ENCODE results near the gene FGFR3. TPM values are rescaled to one million over a fixed set of nuclear protein-coding genes. Genes with fewer than 3 reads are reported as not detected.
A peak's percentile ranks its signal among the peaks of the same experiment; 100 is the strongest.

Gene FGFR3
- total and polyA plus RNA-seq, 4 experiments from 2014 or later, result 0.53 to 0.67 TPM; not detected in 2

GRCh38 chr4:1751155-1751918, 41.8 kb upstream of the FGFR3 start:
- H3K27me3 Mint-ChIP-seq, result no peaks in the 10 kb centered on the region
- POLR2A ChIA-PET (ENCODE audit: partially characterized antibody), result no interaction called here
- CTCF ChIA-PET (ENCODE audit: partially characterized antibody), result interaction anchor here (0.6 to 11.3 kb wide), 3 partner anchors 58 to 149 kb away, joined by 3 to 160 read pairs (median 3); no protein-coding TSS in a partner anchor
- no peaks in the 10 kb centered on the region for H3K9me3 ChIP-seq (ENCODE audit: control insufficient read depth in 1 of 2, low read length in 2 of 2)
- no peak overlapping the region for H3K4me3 Mint-ChIP-seq
- H3K36me3 Mint-ChIP-seq, result no peaks in the 10 kb centered on the region
- H3K27ac ChIP-seq (ENCODE audit: low read depth, low read length), result no peak overlapping the region
- H3K4me1 Mint-ChIP-seq, result peaks cover 0 to 5% (median 0%) of the 10 kb centered on the region in 4 donors
- DNase-seq, result no peak
- H3K4me3 ChIP-seq (ENCODE audit: low read length in 2 of 2), result no peak overlapping the region
- intact Hi-C loops (cut with micrococcal nuclease), result no loop called here
- no peaks in the 10 kb centered on the region for H3K9me3 Mint-ChIP-seq
- no peaks in the 10 kb centered on the region for H3K36me3 ChIP-seq (ENCODE audit: insufficient read depth, low read length)
- H3K27ac Mint-ChIP-seq, result no peak overlapping the region
- H3K27me3 ChIP-seq (ENCODE audit: insufficient read depth, low read length), result no peaks in the 10 kb centered on the region
- H3K4me1 ChIP-seq (ENCODE audit: insufficient read depth, low read length), result peaks cover 12% of the 10 kb centered on the region

DNA sequence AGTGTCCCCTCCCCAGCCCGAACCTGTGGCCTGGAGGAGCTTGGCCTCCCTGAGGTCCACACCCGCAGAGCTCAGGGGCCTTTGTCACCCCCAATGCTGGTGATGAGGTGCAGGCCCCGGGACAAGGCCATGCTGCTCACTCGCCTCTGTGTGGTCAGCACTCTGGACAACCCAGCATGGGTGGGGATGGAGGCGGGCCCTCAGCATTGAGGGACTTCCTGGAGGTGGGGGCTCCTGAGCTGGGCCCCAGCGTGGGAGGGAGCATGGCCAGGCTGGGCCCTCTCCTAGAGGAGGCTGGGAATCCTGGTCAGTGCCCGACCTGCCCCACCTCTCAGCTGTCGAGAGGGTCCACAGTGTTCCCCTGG, 41.2 kb upstream of the FGFR3 start:
- H3K36me3 ChIP-seq (ENCODE audit: insufficient read depth, low read length), result no peaks in the 10 kb centered on the region
- H3K4me3 ChIP-seq (ENCODE audit: low read length in 2 of 2), result no peak overlapping the region
- no peaks in the 10 kb centered on the region for H3K9me3 ChIP-seq (ENCODE audit: control insufficient read depth in 1 of 2, low read length in 2 of 2)
- Mint-ChIP-seq H3K27ac (no peak overlapping the region), H3K9me3 (no peaks in the 10 kb centered on the region), H3K4me1 (peaks cover 0 to 5% (median 0%) of the 10 kb centered on the region in 4 donors), H3K27me3 (no peaks in the 10 kb centered on the region), H3K36me3 (no peaks in the 10 kb centered on the region), H3K4me3 (no peak overlapping the region)
- H3K4me1 ChIP-seq (ENCODE audit: insufficient read depth, low read length), result peaks cover 12% of the 10 kb centered on the region
- no peak overlapping the region for H3K27ac ChIP-seq (ENCODE audit: low read depth, low read length)
- POLR2A ChIA-PET (ENCODE audit: partially characterized antibody), result no interaction called here
- CTCF ChIA-PET (ENCODE audit: partially characterized antibody), result interaction anchor here (0.6 to 11.3 kb wide), 3 partner anchors 59 to 148 kb away, joined by 3 to 160 read pairs (median 3); no protein-coding TSS in a partner anchor
- no peaks in the 10 kb centered on the region for H3K27me3 ChIP-seq (ENCODE audit: insufficient read depth, low read length)
- intact Hi-C loops (cut with micrococcal nuclease), result no loop called here
- no peak for DNase-seq

DNA sequence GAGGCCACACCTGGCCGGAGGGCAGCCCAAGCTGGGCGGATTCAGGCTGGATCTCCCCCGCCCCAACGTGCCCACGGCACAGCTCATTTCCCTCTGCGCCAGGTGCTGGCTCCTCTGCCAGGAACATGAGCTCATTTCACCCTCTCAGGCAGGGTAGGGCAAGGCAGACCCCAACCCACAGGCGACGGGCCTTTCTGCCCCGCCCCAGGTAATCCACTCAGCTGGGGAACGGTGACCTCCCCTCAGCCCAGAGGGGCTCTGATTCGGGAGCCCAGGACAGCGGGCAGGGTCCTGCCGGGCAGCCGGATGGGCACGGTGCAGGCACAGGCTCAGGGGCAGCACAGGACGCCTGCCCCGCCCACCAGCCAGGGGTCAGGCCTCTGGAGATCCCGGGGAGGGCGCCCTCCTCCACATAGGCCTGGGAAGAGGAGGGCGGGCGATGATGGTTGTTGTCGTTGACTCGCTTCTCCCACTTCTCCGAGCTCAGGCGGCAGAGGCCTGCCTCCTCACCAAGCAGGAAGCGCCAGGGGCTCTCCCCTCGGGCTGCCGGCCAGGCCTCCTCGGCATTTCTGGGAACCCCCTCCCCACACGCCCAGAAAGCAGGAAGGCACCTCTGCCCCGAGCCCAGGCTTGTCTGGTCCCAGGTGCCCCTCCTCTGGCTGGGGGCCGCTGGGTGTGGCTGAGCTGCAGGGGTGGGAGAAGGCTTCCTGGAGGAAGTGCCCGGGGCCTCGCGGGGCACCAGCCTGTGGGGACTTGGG, 40.6 kb upstream of the FGFR3 start:
- Histone ChIP-seq H3K9me3 (ENCODE audit: control insufficient read depth in 1 of 2, low read length in 2 of 2) (no peaks in the 10 kb centered on the region), H3K27me3 (ENCODE audit: insufficient read depth, low read length) (no peaks in the 10 kb centered on the region), H3K27ac (ENCODE audit: low read depth, low read length) (no peak overlapping the region), H3K4me1 (ENCODE audit: insufficient read depth, low read length) (peaks cover 12% of the 10 kb centered on the region), H3K4me3 (ENCODE audit: low read length in 2 of 2) (no peak overlapping the region), H3K36me3 (ENCODE audit: insufficient read depth, low read length) (no peaks in the 10 kb centered on the region)
- ChIA-PET CTCF (ENCODE audit: partially characterized antibody) (interaction anchor here (0.6 to 11.3 kb wide), 3 partner anchors 59 to 148 kb away, joined by 3 to 160 read pairs (median 3); no protein-coding TSS in a partner anchor), POLR2A (ENCODE audit: partially characterized antibody) (no interaction called here)
- H3K27ac Mint-ChIP-seq, result no peak overlapping the region
- no peaks in the 10 kb centered on the region for H3K9me3 Mint-ChIP-seq
- intact Hi-C loops (cut with micrococcal nuclease), result no loop called here
- H3K4me3 Mint-ChIP-seq, result no peak overlapping the region
- H3K36me3 Mint-ChIP-seq, result no peaks in the 10 kb centered on the region
- peak in 1 of 5 donors; percentile 15 for DNase-seq
- H3K4me1 Mint-ChIP-seq, result peaks cover 0 to 5% (median 0%) of the 10 kb centered on the region in 4 donors
- no peaks in the 10 kb centered on the region for H3K27me3 Mint-ChIP-seq

GRCh38 chr4:1753294-1753696, 39.8 kb upstream of the FGFR3 start:
- Mint-ChIP-seq H3K4me3 (peak overlapping the region in 1 of 8 donors; percentile 62), H3K9me3 (no peaks in the 10 kb centered on the region), H3K36me3 (no peaks in the 10 kb centered on the region), H3K27ac (no peak overlapping the region), H3K4me1 (peaks cover 0 to 5% (median 0%) of the 10 kb centered on the region in 4 donors), H3K27me3 (no peaks in the 10 kb centered on the region)
- Histone ChIP-seq H3K9me3 (ENCODE audit: control insufficient read depth in 1 of 2, low read length in 2 of 2) (no peaks in the 10 kb centered on the region), H3K27ac (ENCODE audit: low read depth, low read length) (no peak overlapping the region), H3K27me3 (ENCODE audit: insufficient read depth, low read length) (no peaks in the 10 kb centered on the region), H3K4me1 (ENCODE audit: insufficient read depth, low read length) (peaks cover 12% of the 10 kb centered on the region), H3K4me3 (ENCODE audit: low read length in 2 of 2) (no peak overlapping the region), H3K36me3 (ENCODE audit: insufficient read depth, low read length) (no peaks in the 10 kb centered on the region)
- no peak for DNase-seq
- ChIA-PET CTCF (ENCODE audit: partially characterized antibody) (interaction anchor here (1.0 to 11.3 kb wide), 2 partner anchors 147 kb away, joined by 3 to 160 read pairs; no protein-coding TSS in a partner anchor), POLR2A (ENCODE audit: partially characterized antibody) (no interaction called here)
- intact Hi-C loops (cut with micrococcal nuclease), result no loop called here

DNA sequence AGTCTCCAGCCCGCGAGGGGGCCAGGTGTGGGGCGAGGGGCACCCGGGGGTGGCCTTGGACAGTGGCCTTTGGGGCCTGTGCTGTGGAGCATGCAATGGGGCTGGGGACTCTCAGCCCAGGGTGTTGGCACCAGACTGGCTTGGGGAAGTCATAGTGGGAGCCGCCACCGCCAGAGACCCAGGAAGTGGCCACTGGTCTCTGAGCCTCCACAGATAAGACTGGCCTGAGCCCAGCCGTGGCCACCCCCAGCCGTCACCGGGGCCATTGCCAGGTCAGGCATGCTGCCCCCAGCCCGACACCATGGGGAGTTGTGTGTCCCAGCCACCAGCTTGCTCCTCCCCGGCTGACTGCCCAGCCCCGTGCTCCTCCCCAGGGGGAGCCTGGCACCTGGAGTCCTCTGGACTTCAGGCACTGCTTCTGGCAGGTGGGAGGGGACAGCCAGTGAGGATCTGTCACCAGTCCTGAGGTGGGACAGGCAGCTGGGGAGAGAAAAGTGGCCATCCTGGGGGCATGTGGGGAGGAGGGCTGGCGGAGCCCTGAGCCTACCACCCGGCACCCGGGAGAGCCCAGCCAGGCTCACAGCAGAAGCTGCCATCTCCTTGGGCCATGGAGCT, 39.3 kb upstream of the FGFR3 start:
- intact Hi-C loops (cut with micrococcal nuclease), result no loop called here
- Mint-ChIP-seq H3K4me1 (peaks cover 0 to 5% (median 0%) of the 10 kb centered on the region in 4 donors), H3K4me3 (no peak overlapping the region), H3K27me3 (no peaks in the 10 kb centered on the region), H3K36me3 (no peaks in the 10 kb centered on the region), H3K27ac (no peak overlapping the region), H3K9me3 (no peaks in the 10 kb centered on the region)
- H3K27ac ChIP-seq (ENCODE audit: low read depth, low read length), result no peak overlapping the region
- no peaks in the 10 kb centered on the region for H3K9me3 ChIP-seq (ENCODE audit: control insufficient read depth in 1 of 2, low read length in 2 of 2)
- peaks cover 12% of the 10 kb centered on the region for H3K4me1 ChIP-seq (ENCODE audit: insufficient read depth, low read length)
- CTCF ChIA-PET (ENCODE audit: partially characterized antibody), result interaction anchor here (1.0 kb wide), 1 partner anchor 146 kb away, joined by 3 read pairs; no protein-coding TSS in a partner anchor
- no peaks in the 10 kb centered on the region for H3K27me3 ChIP-seq (ENCODE audit: insufficient read depth, low read length)
- H3K36me3 ChIP-seq (ENCODE audit: insufficient read depth, low read length), result no peaks in the 10 kb centered on the region
- no peak overlapping the region for H3K4me3 ChIP-seq (ENCODE audit: low read length in 2 of 2)
- POLR2A ChIA-PET (ENCODE audit: partially characterized antibody), result no interaction called here
- no peak for DNase-seq

DNA sequence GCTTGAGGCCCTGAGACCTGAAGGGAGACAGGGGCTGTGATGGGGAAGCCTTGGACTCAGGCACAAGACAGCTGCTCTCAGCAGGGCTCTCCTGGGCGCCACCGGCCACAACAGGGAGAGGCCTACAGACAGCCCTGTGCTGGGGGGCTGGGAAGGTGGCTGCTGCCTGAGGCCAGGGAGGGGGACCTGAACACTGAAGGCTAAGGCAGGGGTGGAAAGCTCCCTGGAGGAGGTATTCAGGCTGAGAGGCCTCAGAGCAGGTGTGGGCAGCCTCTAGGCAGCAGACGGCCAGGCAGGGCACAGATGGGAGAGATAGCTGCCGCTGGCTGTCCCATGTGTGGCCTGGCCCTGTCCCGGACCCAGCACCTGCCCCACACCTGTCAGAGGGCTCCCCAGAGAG, 38.8 kb upstream of the FGFR3 start:
- Histone ChIP-seq H3K4me1 (ENCODE audit: insufficient read depth, low read length) (peaks cover 12% of the 10 kb centered on the region), H3K27me3 (ENCODE audit: insufficient read depth, low read length) (no peaks in the 10 kb centered on the region), H3K36me3 (ENCODE audit: insufficient read depth, low read length) (no peaks in the 10 kb centered on the region), H3K9me3 (ENCODE audit: control insufficient read depth in 1 of 2, low read length in 2 of 2) (no peaks in the 10 kb centered on the region), H3K4me3 (ENCODE audit: low read length in 2 of 2) (no peak overlapping the region), H3K27ac (ENCODE audit: low read depth, low read length) (no peak overlapping the region)
- H3K4me1 Mint-ChIP-seq, result peaks cover 0 to 5% (median 0%) of the 10 kb centered on the region in 4 donors
- ChIA-PET POLR2A (ENCODE audit: partially characterized antibody) (no interaction called here), CTCF (ENCODE audit: partially characterized antibody) (interaction anchor here (1.0 kb wide), 1 partner anchor 145 kb away, joined by 3 read pairs; no protein-coding TSS in a partner anchor)
- intact Hi-C loops (cut with micrococcal nuclease), result no loop called here
- H3K36me3 Mint-ChIP-seq, result no peaks in the 10 kb centered on the region
- no peaks in the 10 kb centered on the region for H3K27me3 Mint-ChIP-seq
- no peak overlapping the region for H3K4me3 Mint-ChIP-seq
- DNase-seq, result no peak
- no peak overlapping the region for H3K27ac Mint-ChIP-seq
- H3K9me3 Mint-ChIP-seq, result no peaks in the 10 kb centered on the region

DNA sequence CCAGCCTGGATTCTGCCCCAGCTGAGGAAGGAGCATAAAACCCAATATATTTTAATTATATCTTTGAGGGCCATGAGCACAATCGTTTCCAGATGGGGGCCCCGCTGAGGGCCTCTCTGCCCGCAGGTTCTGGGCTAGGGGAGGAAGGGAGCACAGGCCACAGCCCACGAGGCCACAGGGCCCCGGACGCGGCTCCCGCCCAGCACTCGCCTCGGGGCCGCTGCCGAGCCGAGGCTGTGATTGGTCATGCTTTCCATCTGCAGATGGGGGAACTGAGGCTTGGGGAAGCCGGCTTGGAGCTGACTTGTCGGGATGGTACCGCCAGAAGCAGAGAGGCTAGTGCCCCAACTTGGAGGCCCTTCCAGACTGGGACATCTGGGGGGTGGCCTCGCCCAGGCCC, 37.8 kb upstream of the FGFR3 start:
- H3K27ac ChIP-seq (ENCODE audit: low read depth, low read length), result no peak overlapping the region
- no peaks in the 10 kb centered on the region for H3K9me3 ChIP-seq (ENCODE audit: control insufficient read depth in 1 of 2, low read length in 2 of 2)
- DNase-seq, result no peak
- H3K4me3 ChIP-seq (ENCODE audit: low read length in 2 of 2), result no peak overlapping the region
- no peaks in the 10 kb centered on the region for H3K27me3 ChIP-seq (ENCODE audit: insufficient read depth, low read length)
- no peaks in the 10 kb centered on the region for H3K36me3 ChIP-seq (ENCODE audit: insufficient read depth, low read length)
- Mint-ChIP-seq H3K9me3 (no peaks in the 10 kb centered on the region), H3K27me3 (no peaks in the 10 kb centered on the region), H3K36me3 (no peaks in the 10 kb centered on the region), H3K4me1 (peaks cover 0 to 5% (median 0%) of the 10 kb centered on the region in 4 donors), H3K27ac (no peak overlapping the region), H3K4me3 (no peak overlapping the region)
- intact Hi-C loops (cut with micrococcal nuclease), result no loop called here
- POLR2A ChIA-PET (ENCODE audit: partially characterized antibody), result no interaction called here
- CTCF ChIA-PET (ENCODE audit: partially characterized antibody), result interaction anchor here (0.6 kb wide), 1 partner anchor 145 kb away, joined by 3 read pairs; no protein-coding TSS in a partner anchor
- peaks cover 12% of the 10 kb centered on the region for H3K4me1 ChIP-seq (ENCODE audit: insufficient read depth, low read length)

All from CD4-positive, alpha-beta memory T cell (primary cell).